COR-L47 (cell line): Measurements from ENCODE around the gene GFRA1.

ENCODE experiments used
- DNase-seq: peaks from one replicate; lab custom pipeline; 2025; lab: John Stamatoyannopoulos, UW

GFRA1 gene

DNA sequence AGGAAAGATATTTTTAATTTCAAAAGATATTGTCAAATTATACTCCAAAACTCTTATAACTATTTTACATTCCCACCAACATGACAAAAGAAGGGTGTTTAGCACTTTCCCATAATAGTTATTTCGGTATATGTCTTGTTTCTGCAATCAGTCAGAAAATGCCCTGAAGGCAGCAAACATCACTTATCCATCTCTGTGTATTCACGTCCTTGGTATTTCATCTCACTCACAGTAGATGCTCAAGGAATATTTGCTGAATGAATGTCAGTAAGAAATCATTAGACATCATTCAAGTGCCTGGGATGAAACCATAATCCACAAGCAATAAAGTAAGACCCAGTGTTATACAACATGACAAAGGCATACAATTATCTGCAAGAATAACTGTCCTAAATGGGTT lies 112.7 kb downstream of the GFRA1 start:
- no peak for DNase-seq

DNA sequence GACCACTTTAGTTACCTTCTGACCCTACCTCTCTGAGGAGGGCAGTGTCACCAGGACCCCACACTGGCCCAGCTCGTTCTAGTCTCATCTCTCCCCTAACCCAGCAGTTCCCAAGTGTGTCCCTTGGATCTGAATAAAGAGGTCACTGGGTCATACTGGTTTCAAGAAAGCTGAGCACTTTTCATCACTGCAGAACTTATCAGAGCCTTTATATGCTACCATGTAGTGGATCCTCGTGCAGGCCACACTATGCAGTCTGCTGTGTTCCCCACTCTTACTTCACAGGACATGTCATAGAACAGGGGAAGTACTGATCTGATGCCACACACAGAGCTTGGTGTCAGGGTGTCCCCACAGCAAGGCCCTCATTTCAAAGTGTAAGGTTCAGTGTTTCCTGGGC lies 113.8 kb downstream of the GFRA1 start:
- no peak for DNase-seq

DNA sequence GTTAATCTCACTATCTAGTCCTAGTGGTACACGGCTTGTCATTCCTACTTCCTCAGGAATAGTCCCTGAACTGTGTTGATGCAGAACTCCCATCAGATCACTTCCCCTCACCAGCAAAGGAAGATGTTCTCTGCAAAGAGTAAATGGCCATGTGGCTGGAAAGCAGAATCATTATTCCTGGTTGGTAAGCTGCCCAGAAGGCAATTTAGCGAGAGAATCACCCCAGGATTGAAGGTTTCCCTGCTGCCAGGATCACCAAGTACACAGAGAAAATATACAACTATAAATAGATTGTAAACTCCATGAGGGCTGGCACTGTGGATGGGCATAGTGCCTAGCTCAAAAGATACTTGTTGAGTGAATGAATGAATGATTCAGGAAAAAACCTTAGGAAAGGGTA lies 115.0 kb downstream of the GFRA1 start:
- no peak for DNase-seq

DNA sequence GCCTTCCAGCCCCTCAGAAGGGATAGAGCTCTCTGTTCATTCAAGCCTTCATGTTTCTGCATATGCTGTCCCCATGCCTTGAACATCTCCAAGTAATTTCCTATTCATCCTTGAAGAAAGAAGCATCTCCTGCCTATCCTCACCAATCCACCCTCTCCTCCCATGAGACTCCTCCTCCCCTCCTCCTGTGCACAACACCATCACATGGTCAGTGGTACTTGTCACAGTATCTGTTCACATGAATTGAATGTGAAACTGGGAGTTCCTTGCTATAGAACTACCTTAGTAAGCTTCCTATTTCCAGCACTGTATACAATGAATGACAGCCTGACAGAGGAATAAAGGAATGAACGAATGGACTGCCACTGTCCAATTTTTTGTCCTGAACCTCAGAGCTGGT lies 115.5 kb downstream of the GFRA1 start:
- no peak for DNase-seq

DNA sequence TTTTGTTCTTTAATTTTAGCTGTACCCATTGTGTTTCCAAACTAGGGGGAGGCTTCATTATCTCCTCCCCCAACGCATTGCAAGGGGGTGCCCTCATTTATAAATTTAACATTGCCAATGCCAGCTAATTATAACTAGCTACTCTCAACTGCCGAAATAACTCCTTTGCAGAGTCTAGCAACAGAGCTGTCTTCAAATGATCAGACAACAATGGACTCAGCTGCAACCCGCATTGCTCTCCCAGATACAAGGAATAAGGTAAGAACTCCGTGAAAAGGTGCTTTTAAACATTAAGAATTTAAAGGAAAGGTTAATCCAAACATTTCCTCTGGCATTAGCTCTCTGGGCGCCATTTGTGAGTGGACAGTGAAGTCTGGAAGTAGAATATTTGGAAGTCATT lies 116.2 kb downstream of the GFRA1 start:
- peak; percentile 24 for DNase-seq

DNA sequence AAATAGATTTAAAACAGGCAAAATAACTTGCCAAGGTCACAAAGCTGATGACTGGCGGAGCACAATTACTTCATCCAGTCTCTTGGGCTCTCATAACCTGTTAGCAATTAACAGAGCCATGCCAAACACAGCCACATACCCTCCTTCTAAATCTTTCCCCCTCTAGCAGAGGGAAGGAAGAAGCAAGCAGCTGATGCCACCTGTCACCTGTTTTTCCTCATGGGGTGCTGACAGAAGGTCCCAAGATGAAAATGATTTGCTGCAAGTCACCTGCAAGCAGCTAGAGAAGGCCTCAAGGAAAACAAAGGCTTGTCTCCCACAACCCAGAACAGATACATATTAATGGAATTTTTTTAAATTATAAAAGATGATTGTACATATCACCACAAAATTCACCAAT lies 117.8 kb downstream of the GFRA1 start:
- no peak for DNase-seq

DNA sequence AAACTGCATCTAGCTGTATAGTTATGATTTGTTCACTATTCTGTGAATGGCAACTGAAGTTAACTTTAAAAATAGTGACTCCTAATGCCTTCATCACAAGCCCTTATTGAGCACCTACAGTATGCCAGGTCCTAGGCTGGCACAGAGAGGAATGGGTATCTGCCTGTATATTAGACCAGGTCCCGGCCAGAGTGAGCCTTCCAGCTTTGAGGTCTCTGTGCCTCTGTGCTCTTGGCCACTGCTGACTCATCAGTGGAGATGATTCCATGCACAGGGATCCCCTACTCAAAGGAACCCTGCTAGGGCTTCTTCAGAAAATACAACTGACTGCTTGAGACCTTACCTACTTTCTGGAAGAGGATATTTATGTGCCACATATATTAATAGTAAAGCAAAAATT lies 118.4 kb downstream of the GFRA1 start:
- DNase-seq: no peak

DNA sequence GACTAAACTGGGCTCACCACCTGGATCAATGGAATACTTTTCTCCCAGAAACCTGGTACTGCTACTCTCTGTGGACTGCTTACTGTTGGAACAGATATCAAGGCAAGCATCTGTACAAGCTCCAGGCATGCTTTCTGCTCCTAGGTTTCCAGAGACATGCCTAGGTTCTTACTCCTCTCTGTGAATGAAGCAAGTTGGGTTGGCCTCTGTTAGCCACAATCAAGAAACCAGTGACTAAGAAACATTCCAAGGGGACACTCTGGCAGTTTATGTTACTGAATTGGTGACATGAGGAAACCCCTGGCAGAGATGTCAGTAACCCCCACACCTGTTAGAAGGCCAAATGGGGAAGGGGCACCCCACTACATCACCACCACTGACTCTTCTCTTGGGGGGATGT lies 121.9 kb downstream of the GFRA1 start:
- DNase-seq: no peak

DNA sequence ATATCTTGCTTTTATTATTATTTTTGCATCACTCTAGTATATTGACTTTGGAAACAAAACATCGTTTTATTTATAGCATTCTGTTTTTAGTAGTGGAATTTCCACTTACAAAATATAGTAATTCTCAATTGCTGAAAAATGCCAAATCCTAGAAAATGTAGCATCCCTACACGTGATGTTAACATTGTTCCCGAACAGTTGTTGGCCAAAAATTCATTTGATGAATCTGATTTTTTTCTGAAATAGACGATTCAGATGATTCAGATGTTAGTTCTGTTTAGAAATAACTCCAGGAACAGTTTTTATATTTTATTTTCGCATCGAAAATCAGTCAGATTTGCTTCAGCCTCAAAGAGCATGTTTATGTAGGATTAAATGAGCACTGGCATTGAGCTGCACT lies 122.4 kb downstream of the GFRA1 start:
- DNase-seq: no peak

DNA sequence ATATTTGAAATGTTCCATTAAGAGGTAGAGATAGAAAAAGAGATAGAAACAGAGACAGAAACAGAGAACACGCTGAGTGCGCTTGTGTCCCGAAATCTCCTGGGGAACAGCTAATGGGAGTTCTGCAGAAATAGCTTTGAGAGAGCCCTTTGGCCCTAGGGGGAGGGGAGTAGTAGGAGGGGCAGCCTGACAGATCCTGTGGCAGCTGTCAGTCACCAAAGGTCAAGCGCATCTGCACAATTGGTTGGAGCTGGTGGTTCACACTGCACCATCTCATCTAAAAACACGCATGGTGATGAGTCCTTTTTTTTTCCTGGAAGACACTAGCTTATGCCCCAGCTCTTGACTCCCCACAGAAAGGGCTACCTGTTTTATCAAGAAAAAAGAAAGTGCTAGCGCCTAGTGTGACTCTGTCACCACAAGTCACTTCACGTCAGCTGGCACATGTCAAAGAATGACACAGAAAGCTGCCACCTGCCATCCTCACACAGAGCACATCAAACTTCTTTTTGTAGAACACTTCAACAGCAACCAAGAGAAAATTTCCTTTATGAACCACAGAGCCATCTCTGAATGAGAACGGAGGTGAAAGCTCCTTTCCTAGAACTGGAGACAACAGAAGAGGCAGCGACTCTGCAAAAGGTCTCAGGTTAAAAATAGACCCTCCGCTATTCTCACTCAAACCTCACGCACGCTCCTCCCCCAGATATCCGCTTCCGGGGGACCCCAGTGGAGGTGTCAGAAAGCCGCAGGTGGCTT lies 125.7 kb downstream of the GFRA1 start:
- DNase-seq: no peak

DNA sequence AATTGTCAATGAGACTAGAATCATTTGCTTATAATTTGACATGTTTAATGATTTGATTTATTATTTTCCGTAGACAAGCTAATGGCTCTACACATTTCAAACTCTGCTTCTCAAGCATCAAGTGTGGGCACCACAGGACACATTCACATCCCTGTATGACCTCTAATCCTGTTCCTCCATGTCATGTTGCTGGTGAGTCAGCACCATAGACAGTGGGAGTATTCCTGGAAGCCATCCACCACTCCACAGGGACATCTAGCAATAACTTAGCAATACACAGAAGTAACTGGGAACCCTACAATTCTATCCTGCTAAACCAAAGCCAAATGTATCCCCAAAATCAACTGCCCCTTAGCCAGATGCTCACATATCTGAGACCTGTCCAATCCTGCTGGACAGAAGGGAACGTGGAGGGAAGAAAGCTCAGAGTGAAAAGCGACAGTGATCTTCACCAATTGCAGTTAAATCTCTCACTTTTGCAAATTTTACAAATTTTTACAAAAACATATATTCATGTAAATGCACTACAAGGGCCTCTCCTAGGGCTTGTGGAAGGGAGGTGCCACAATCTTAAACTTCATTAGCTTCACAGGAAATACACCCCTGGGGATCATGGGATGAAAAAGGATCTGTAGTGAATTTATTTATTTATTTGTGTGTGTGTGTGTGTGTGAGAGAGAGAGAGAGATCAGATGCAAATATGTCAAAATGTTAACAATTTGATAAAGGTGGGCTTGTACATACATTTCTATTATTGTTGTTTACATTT lies 126.5 kb downstream of the GFRA1 start:
- DNase-seq: no peak

DNA sequence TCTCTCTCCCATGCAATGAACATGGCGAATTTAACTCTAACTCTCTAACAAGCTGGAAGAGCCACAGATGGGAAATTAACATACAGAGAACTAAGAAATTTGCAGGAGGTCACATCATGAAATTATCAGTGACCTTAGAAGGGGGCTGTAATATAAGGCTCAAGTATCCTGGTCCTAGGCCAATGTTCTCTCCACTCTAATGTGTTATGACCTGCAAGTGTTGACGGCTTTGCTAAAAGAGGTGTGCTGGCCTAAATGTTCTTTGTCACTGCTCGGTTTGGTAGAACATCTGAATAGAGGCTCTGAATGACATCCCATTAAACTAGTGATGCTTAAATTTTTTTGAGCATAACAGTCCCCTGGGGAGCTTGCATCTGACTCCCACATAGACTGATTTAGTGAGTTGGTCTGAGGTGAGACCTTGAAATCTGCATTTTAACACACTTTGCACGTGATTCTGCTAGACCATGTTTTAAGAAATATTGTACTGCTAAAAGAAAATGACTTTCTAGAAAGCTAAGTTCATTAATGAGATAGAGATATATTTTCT lies 129.3 kb downstream of the GFRA1 start:
- DNase-seq: no peak

DNA sequence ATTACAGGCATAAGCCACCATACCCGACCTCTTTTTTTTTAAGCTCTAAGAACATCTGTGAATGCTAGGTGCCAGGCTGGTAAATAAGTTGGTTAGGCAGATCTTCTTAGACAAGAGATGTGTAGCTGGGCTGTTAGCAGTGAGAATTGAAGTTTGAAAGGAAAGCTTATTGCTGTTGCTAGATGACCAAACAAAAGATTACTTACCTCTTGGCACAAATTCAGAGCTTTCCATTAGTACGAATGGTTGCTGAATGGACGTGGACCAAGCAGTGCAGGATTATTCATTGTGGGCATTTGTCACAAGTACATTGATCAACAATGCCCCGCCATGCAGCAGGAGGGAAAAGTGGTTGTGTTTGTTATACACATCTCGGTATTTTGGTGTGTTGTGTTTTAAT lies 131.2 kb downstream of the GFRA1 start:
- DNase-seq: peak; percentile 25

DNA sequence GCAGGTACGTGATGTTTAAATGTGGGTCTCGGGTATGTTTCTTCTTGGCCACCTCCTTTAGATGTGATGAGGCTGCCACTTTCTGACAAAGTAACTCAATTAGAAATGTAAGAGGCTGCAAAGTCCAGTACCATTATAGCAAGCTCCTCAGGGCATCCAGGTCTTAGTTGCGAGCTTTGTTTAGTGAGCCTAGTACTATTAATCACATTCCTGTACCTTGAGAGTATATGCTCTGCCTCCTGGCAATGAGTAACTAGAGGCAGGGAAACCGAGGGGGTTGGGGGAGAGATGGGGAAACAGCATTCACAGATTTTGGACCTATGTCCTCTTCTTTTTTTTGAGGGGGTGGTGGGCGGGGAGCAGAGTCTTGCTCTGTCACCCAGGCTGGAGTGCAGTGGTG lies 131.8 kb downstream of the GFRA1 start:
- no peak for DNase-seq

DNA sequence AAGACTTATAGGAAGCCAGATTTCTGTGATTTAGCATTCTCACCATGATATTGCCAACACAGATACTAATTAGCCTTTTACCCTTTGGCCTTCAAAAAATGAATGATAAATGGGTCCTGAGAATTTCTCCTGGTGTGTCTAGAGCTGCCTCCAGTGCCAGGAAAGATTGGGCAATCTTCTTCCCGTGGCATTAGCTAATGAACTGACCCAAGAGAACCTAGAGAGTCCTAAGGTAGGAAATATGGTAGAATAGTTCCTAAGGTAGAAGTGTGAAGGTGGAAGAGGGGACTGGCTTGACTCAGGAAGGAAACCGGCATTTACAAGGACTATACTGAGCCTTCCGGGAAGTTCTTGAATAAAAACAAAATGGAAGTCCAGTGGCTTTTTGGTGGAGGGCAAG lies 133.1 kb downstream of the GFRA1 start:
- no peak for DNase-seq

DNA sequence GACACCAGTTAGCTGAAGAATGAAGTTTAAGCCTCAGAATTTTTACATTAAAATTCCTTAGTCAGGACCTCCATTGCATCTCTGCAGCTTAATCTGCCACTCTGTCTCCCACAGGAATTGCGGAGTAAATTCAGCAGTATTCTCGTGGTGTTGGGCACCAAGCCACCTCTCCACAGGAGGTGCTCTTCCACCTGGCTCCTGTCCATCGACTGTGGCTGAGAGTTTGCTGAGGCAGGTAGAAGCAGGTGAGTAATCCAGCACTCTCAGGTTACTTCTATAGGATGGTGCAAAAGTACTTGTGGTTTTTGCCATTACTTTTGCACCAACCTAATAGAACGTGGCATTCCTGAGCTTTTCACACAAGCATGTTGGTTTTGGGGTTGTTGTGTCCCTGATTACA lies 134.1 kb downstream of the GFRA1 start:
- peak; percentile 45 for DNase-seq

DNA sequence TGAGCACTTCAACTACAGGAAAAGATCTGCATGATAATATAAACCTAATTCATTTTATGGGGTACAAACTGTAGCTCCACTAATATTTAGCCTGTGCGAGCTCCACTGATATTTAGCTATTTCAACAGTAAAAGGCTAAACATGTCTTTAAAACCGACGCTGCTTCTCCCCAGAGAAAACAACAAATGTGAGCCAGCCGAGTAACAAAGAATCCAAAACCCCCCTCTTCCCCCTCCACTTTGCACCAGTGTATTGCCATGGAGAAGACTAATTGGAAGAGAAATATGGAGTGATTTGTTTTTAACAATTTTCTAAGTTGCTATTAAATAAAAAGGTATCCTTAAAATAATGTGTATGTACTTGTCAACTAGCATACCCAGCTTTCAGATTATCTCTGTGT lies 136.7 kb downstream of the GFRA1 start:
- no peak for DNase-seq

DNA sequence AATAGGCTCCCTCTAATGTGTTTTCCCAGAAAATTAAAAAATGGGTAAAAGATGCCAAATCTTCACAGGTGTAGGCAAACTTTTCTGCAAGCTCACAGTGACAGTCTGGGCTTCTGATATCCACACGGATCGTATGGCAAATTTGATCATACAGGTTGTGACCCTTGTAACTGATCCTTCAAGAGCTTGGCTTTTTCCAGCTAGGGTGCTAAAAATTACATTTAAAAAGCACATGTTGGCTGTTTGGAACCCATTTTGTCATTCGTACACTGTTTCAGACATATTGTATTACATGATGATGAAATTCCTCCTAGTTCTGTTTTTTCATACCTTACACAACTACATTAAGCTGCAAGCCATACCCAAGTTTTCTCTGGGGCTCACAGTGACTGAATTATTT lies 138.7 kb downstream of the GFRA1 start:
- no peak for DNase-seq

DNA sequence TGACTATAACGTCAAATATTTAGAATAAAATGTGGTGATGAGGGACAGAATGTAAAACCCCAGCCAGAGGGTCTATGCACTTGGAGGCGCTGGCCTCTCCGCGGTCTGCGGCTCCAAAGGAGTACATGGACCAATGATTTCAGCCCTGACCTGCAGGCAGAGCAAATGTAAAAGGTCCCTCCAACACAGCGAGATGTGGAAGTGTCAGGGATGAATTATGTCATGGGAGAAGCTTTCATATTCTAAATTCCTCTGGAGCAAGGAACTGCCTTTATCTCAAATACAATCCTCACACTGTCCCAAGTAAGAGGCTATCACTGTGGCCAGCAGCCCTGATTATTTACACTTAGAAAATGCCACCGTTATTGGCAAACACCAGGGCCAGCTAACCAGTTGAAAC lies 139.4 kb downstream of the GFRA1 start:
- no peak for DNase-seq

DNA sequence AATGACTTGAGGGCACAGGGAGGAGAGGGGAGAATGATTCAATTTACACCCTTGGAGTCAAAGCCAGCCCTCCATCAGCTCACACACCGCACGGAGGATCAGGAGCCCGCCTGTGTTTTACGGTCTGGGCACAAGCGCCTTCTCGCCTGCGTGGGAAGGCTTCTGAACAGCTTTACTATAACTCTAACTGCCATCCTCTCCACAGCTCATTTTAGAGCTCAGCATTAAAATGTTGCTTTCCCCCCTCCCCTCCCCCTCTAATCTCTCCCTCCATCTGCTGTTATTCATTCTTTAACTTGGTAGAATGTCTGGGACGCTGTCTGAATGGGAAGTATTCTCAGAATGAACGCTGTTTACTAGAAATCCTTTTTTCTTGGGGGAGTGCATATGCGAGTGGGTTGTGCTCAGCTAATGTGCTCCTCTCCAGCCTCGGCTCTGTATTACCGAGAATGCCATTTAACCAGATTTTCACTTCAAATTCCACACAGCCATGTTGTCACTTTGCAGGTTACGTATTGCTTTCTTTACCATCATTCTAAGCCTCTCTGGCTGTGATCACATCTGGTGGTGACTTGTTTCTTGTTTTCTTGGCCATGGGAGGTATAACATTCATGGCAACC lies 140.1 kb downstream of the GFRA1 start:
- no peak for DNase-seq

DNA sequence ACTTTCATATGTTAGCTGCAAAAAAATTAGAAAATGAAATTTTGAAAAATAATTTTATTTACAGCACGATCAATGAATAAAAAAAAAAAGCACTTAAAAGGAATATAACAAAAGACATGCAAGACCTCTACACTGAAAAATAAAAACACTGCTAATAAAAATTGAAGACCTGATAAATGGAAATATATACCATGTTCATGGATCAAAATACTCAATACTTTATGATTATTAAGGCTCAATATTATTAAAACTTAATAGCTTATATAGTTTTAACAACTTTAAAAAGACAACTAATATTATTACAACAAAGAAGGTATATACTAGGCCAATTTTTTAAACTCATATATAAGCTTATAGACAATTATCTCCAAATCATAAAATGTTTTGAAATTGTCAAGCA lies 143.0 kb downstream of the GFRA1 start:
- no peak for DNase-seq

DNA sequence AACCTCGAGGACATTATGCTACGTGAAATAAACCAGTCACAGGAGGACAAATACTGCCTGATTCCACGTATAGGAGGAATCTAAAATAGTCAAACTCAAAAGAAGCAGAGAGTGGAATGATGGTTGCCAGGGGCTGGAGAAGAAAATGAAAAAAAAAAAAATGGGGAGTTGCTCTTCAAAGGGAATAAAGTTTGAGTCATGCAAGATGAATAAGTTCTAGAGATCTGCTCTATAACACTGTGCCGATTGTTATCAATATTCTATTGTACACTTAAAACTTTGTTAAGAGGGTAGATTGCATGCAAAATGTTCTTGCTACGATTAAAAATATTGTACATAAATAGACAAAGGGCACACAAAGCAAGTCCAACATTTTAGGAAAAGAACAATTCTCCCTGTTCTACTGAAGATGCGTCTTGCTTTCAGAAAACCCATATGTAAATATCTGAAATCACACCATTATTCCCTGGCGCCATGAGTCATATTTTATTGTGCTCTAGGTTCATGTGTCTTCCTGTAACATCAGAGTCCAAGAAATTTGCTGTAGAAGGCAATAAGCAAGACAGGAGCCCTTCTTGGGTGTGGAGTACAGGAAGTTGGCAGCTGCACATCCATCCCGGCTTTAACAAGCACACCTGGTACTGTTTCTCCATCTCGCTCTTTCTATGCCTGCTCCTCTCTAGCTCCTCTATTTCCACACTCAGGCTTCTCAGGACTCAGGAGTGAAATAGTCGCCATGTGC lies 145.9 kb downstream of the GFRA1 start:
- no peak for DNase-seq
